Sigmoid colon (tissue), 7 donors: ENCODE measurements around the gene BLM. TPM values are rescaled to one million over a fixed set of nuclear protein-coding genes. Genes with fewer than 3 reads are reported as not detected.

Experiments used
- DNase-seq: peaks from one replicate; pipeline ENCODE4 v3.0.0-alpha.2; 2019
- H3K27ac ChIP-seq, 4 donors: fragments of 200-600 bp; sonication (generic); one replicate each; pipeline ENCODE4 v1.5.1; 2016 to 2019; ENCODE audit warnings: mild to moderate bottlenecking in 1 of 4
- H3K27me3 ChIP-seq, 3 donors: fragments of 200-600 bp; sonication (generic); one replicate each; pipeline ENCODE4 v1.5.1; 2019; ENCODE audit warnings: mild to moderate bottlenecking in 1 of 3
- H3K36me3 ChIP-seq, 4 donors: fragments of 200-600 bp; sonication (generic); one replicate each; pipeline ENCODE4 v1.5.1; 2016 to 2019
- H3K4me1 ChIP-seq, 4 donors: fragments of 200-600 bp; sonication (generic); one replicate each; pipeline ENCODE4 v1.5.1; 2017 to 2019
- H3K4me3 ChIP-seq, 4 donors: fragments of 200-600 bp; sonication (generic); one replicate each; pipeline ENCODE4 v1.5.1; 2017 to 2019; ENCODE audit warnings: mild to moderate bottlenecking in 2 of 4, moderate library complexity in 1 of 4
- H3K9me3 ChIP-seq, 4 donors: fragments of 200-600 bp in 3 of 4; sonication (generic) in 3 of 4; one replicate each; pipeline versions ENCODE4 v1.5.1 to v1.6.1; 2013 to 2019
- EP300 ChIP-seq, 4 donors: sonication (generic); formaldehyde crosslinking; IDR thresholded peaks; one replicate each; pipeline ENCODE4 v1.6.1; 2017; ENCODE audit warnings: antibody characterized with exemption in 4 of 4
- POLR2A ChIP-seq, 2 donors: fragments of 450-650 bp; IDR thresholded peaks; one replicate each; pipeline ENCODE4 v1.6.1; 2016; ENCODE audit warnings: antibody characterized with exemption in 2 of 2, mild to moderate bottlenecking in 2 of 2, moderate library complexity in 2 of 2
- POLR2AphosphoS5 ChIP-seq, 4 donors: sonication (generic); formaldehyde crosslinking; IDR thresholded peaks; one replicate each; pipeline ENCODE4 v1.6.1; 2017; ENCODE audit warnings: antibody characterized with exemption in 4 of 4
- WGBS, 2 donors: extraction: QIAGEN DNeasy Blood & Tissue Kit; methylation state at CpG; one replicate each; pipeline ENCODE4 v1.1.7; 2013; 5-methylcytosine and 5-hydroxymethylcytosine counted together
- intact Hi-C: fragments of 100-400 bp; cut with DNase I; formaldehyde crosslinking; loops from one replicate; pipeline ENCODE4 v1.15.1; 2023
- polyA plus RNA-seq, 3 donors: library from polyadenylated mRNA; stranded (reverse); fragments of 200-250 nt; gene quantifications; one replicate each; pipeline ENCODE4 v1.2.3, GENCODE V29; 2013
- total RNA-seq, 4 donors: library from RNA; depleted of rRNA; stranded (reverse); fragments of >200 nt; gene quantifications; one replicate each; pipeline ENCODE4 v1.1.0, GENCODE V29; 2016
- TF ChIP-seq, protein P1 (sequence below), 4 experiments: fragments of 450-650 bp in 3 of 4; fragments of 200-600 bp in 1 of 4; IDR thresholded peaks; one replicate each; pipeline ENCODE4 v1.5.1; 2016 to 2019; ENCODE audit warnings: antibody characterized with exemption in 4 of 4, mild to moderate bottlenecking in 3 of 4, moderate library complexity in 2 of 4
- donor health status: healthy with polysubstance abuse.
- donor health status: Bipolar disorder and iron deficiency.
- donor health status: healthy.

The BLM gene
- total and polyA plus RNA-seq, 7 donors = 0.54 to 6.2 (median 0.85) TPM; not detected in 1

GRCh38 chr15:90818251-90819210, 101.4 kb downstream of the BLM start:
- Histone ChIP-seq H3K9me3 (no peaks in the 10 kb centered on the region), H3K27me3 (no peaks in the 10 kb centered on the region), H3K36me3 (no peaks in the 10 kb centered on the region), H3K27ac (no peak overlapping the region), H3K4me3 (no peak overlapping the region), H3K4me1 (no peaks in the 10 kb centered on the region)
- TF ChIP-seq, protein P1, sequence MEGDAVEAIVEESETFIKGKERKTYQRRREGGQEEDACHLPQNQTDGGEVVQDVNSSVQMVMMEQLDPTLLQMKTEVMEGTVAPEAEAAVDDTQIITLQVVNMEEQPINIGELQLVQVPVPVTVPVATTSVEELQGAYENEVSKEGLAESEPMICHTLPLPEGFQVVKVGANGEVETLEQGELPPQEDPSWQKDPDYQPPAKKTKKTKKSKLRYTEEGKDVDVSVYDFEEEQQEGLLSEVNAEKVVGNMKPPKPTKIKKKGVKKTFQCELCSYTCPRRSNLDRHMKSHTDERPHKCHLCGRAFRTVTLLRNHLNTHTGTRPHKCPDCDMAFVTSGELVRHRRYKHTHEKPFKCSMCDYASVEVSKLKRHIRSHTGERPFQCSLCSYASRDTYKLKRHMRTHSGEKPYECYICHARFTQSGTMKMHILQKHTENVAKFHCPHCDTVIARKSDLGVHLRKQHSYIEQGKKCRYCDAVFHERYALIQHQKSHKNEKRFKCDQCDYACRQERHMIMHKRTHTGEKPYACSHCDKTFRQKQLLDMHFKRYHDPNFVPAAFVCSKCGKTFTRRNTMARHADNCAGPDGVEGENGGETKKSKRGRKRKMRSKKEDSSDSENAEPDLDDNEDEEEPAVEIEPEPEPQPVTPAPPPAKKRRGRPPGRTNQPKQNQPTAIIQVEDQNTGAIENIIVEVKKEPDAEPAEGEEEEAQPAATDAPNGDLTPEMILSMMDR (IDR thresholded peaks at IDR 0.05) = no peak
- TF ChIP-seq POLR2AphosphoS5 (IDR thresholded peaks at IDR 0.05) = no peak
- TF ChIP-seq POLR2A (IDR thresholded peaks at IDR 0.05) = no peak
- no peak for TF ChIP-seq EP300 (IDR thresholded peaks at IDR 0.05)
- 59 to 84% methylated on average over 26 of the region's 26 CpGs for WGBS, 2 donors
- intact Hi-C loops = no loop called here
- DNase-seq = peak; percentile 74

- H3K4me1 ChIP-seq = no peaks in the 10 kb centered on the region
- no peak overlapping the region for H3K4me3 ChIP-seq
- peak; percentile 46 for DNase-seq
- WGBS, 2 donors = 90 to 91% methylated on average over 6 of the region's 6 CpGs
- no peak overlapping the region for H3K27ac ChIP-seq
- intact Hi-C loops = no loop called here
- TF ChIP-seq POLR2A (IDR thresholded peaks at IDR 0.05) (no peak), POLR2AphosphoS5 (IDR thresholded peaks at IDR 0.05) (no peak), EP300 (IDR thresholded peaks at IDR 0.05) (no peak)
- TF ChIP-seq, protein P1 (IDR thresholded peaks at IDR 0.05) = no peak
- no peaks in the 10 kb centered on the region for H3K9me3 ChIP-seq
- H3K36me3 ChIP-seq = no peaks in the 10 kb centered on the region
- H3K27me3 ChIP-seq = no peaks in the 10 kb centered on the region
These were observed 102.2 kb downstream of the BLM start for GRCh38 chr15:90819390-90819789.

DNA sequence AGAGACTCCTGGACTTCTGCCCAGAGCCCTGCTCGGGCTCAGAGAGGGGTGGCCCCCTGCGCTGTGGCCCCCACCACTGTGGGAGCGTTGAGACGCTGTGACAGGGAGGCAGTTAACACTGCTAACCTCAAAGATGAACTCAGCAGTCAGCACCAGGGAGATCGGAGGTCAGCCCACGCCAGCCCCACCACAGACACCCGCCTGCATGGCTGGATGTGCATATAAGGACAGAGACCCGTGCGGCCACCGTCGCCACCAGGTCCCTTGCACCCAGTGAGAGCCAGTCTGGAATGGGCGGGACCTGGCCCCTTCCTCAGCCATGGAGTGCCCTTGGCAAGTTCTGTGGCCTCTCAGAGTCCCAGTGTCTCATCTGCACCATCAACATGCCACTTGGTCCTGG, 102.7 kb downstream of the BLM start:
- H3K4me3 ChIP-seq = no peak overlapping the region
- intact Hi-C loops = no loop called here
- no peak for TF ChIP-seq POLR2A (IDR thresholded peaks at IDR 0.05)
- TF ChIP-seq EP300 (IDR thresholded peaks at IDR 0.05) = no peak
- no peak for TF ChIP-seq POLR2AphosphoS5 (IDR thresholded peaks at IDR 0.05)
- TF ChIP-seq, protein P1 (IDR thresholded peaks at IDR 0.05) = no peak

GRCh38 chr15:90820481-90820880, 103.3 kb downstream of the BLM start:
- intact Hi-C loops = no loop called here
- DNase-seq = peak; percentile 62
- H3K27me3 ChIP-seq = no peaks in the 10 kb centered on the region
- TF ChIP-seq POLR2AphosphoS5 (IDR thresholded peaks at IDR 0.05) = no peak
- TF ChIP-seq, protein P1 (IDR thresholded peaks at IDR 0.05) = no peak
- TF ChIP-seq EP300 (IDR thresholded peaks at IDR 0.05) = no peak
- TF ChIP-seq POLR2A (IDR thresholded peaks at IDR 0.05) = no peak
- 93 to 96% methylated on average over 7 of the region's 7 CpGs for WGBS, 2 donors
- H3K36me3 ChIP-seq = no peaks in the 10 kb centered on the region
- H3K9me3 ChIP-seq = no peaks in the 10 kb centered on the region
- H3K4me1 ChIP-seq = no peaks in the 10 kb centered on the region
- H3K27ac ChIP-seq = no peak overlapping the region
- no peak overlapping the region for H3K4me3 ChIP-seq

More for the DNA sequence above, 102.7 kb downstream of the BLM start:
- H3K27ac ChIP-seq = no peak overlapping the region
- no peaks in the 10 kb centered on the region for H3K36me3 ChIP-seq
- H3K27me3 ChIP-seq = no peaks in the 10 kb centered on the region
- 72 to 79% methylated on average over 12 of the region's 12 CpGs for WGBS, 2 donors
- no peaks in the 10 kb centered on the region for H3K9me3 ChIP-seq
- DNase-seq = peak; percentile 58
- no peaks in the 10 kb centered on the region for H3K4me1 ChIP-seq
